Measurements from ENCODE around the gene FAM53A.

FAM53A gene

DNA sequence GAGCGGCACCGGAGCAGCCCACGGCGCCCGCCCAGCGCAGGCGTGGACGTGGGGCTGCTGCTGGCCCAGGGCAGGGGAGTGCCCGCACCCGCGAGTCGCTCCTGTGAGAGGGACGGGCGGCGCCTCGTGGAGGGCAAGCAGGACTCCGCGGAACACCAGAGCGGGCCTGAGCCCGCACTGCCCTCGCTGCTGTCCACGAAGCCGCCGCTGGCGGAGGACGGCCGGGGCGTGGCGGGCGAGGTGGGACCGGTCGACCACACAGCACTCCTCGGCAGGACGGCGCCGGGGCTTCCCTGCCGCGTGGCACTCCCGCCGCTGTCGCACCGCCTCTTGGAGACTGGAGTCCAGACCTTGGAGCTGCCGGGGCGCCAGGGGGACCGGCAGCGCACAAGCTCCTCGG, 29.0 kb downstream of the FAM53A start:
- no peak for DNase-seq (ENCODE audit: low read depth)
- no peak overlapping the region for H3K4me3 ChIP-seq (ENCODE audit: low read depth, low read length)
- TF ChIP-seq, protein P1, sequence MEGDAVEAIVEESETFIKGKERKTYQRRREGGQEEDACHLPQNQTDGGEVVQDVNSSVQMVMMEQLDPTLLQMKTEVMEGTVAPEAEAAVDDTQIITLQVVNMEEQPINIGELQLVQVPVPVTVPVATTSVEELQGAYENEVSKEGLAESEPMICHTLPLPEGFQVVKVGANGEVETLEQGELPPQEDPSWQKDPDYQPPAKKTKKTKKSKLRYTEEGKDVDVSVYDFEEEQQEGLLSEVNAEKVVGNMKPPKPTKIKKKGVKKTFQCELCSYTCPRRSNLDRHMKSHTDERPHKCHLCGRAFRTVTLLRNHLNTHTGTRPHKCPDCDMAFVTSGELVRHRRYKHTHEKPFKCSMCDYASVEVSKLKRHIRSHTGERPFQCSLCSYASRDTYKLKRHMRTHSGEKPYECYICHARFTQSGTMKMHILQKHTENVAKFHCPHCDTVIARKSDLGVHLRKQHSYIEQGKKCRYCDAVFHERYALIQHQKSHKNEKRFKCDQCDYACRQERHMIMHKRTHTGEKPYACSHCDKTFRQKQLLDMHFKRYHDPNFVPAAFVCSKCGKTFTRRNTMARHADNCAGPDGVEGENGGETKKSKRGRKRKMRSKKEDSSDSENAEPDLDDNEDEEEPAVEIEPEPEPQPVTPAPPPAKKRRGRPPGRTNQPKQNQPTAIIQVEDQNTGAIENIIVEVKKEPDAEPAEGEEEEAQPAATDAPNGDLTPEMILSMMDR (IDR thresholded peaks at IDR 0.05; ENCODE audit: insufficient read depth, low read depth, low read length, missing control alignments), result no peak

DNA sequence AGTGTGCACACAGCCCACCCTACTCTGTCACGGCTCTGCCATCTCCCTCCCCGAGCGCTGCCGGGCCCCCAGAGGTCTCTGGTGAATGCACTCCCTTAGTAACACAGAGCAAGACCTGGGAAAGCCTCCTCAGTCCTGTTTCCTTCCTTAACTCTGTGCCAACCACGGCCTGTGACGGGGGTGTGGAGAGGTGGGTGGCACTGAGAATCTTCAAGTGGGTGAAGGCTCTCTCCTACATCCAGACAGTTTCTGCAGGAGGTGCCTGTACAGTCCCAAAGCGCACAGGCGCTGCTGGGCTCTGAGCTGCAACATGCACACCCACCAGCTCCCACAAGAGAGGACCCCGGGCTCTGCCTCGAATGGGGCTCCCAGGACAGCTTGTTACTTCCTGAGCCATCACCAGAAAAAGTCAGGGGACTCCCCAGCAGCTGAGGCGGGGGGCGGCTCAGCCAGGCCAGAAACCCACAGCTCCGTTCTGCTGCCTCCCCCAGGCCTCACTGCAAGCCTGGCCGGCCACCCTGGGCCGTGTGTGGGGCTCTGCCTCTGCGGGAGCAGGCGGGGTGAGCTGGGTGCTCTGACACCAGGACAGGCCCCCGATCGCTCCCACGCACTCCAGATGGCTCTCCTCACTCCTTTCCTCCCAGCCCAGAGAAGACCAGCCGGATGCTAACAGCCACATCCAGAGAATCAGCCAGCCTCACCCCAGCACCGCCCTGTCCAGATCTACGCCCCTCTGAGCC, 29.7 kb downstream of the FAM53A start:
- TF ChIP-seq, protein P1 (IDR thresholded peaks at IDR 0.05; ENCODE audit: insufficient read depth, low read depth, low read length, missing control alignments), result no peak
- DNase-seq (ENCODE audit: low read depth), result no peak
- H3K4me3 ChIP-seq (ENCODE audit: low read depth, low read length), result no peak overlapping the region

DNA sequence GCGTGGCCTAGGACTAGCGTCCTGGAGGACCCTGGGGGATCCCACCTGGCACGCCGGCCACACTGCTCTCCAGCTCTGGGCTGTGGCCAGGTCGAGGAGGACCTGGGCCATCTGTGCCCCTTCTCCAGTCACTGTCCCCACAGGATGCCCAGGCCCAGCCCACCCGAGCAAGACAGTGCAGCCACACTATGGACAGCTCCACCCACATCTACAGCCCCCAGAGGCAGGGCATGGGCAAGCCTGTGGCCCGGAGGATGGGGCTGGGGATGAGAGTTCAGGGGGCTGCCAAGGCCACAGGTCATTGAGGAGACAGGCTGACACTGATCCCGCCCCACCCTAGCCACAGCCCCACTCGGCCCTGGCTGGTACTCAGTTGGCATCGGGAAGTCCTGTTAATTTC, 30.3 kb downstream of the FAM53A start:
- no peak for DNase-seq (ENCODE audit: low read depth)
- TF ChIP-seq, protein P1 (IDR thresholded peaks at IDR 0.05; ENCODE audit: insufficient read depth, low read depth, low read length, missing control alignments), result no peak
- H3K4me3 ChIP-seq (ENCODE audit: low read depth, low read length), result no peak overlapping the region

DNA sequence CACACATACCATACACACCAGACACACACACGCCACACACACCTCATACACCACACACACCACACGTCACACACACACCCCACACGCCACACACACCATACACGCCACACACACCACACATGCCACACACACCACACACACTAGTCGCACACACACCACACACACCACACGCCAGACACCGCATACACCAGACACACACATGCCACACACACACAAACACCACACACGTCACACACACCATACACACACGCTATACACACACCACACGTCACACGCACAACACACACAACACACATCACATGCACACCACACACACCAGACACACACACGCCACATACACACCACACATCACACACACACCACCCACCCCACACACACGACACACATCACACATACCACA, 32.0 kb downstream of the FAM53A start:
- TF ChIP-seq, protein P1 (IDR thresholded peaks at IDR 0.05; ENCODE audit: insufficient read depth, low read depth, low read length, missing control alignments), result no peak
- DNase-seq (ENCODE audit: low read depth), result no peak
- no peak overlapping the region for H3K4me3 ChIP-seq (ENCODE audit: low read depth, low read length)

DNA sequence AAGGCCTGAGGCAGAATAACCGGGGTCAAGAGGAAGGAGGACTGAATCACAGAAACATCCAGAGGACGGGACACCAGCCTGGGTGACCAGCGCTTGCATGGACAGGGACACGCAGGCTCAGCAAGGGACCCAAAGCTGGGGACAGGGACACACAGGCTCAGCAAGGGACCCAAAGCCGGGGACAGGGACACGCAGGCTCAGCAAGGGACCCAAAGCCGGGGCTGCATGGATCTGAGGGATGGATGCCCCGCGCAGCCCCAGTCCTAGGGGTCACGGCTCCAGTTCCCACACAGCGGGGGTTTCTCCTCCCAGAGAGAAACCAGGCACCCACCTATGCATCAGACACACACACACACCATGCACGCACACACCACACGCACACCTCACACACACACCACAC, 32.5 kb downstream of the FAM53A start:
- no peak for DNase-seq (ENCODE audit: low read depth)
- TF ChIP-seq, protein P1 (IDR thresholded peaks at IDR 0.05; ENCODE audit: insufficient read depth, low read depth, low read length, missing control alignments), result no peak
- H3K4me3 ChIP-seq (ENCODE audit: low read depth, low read length), result no peak overlapping the region

DNA sequence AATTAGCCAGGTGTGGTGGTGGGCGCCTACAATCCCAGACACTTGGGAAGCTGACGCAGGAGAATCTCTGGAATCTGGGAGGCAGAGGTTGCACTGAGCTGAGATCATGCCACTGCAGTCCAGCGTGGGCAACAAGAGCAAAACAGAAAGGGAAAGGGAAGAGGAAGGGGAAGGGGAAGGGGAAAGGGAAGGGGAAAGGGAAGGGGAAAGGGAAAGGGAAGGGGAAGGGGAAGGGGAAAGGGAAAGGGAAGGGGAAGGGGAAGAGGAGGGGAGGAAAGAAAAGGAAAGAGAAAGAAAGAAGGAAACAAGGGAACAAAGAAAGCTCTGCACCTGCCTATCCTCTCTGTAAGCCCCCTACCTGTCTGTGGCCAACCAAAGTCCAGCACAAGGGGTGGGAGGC, 35.2 kb downstream of the FAM53A start:
- TF ChIP-seq, protein P1 (IDR thresholded peaks at IDR 0.05; ENCODE audit: insufficient read depth, low read depth, low read length, missing control alignments), result no peak
- no peak overlapping the region for H3K4me3 ChIP-seq (ENCODE audit: low read depth, low read length)
- no peak for DNase-seq (ENCODE audit: low read depth)

DNA sequence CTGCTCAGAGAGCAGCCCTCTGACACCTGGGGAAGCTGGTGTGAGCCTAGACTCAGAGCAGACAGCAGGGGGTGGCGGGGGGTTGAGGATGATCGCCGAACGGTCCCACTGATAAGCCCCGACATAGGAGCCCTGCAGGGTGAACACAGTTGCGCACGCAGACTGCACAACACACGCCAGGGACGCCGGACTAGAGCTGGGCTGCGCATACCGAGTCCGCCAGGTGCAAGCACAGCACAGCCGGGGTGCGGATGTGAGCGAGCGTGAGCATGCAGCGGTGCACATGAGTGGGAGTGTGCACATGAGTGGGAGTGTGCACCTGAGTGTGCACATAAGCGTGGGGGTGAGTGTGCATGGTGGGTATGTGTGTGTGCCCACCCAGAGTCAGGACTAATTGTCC, 36.7 kb downstream of the FAM53A start:
- no peak overlapping the region for H3K4me3 ChIP-seq (ENCODE audit: low read depth, low read length)

More for the DNA sequence above, 36.7 kb downstream of the FAM53A start:
- no peak for DNase-seq (ENCODE audit: low read depth)
- TF ChIP-seq, protein P1 (IDR thresholded peaks at IDR 0.05; ENCODE audit: insufficient read depth, low read depth, low read length, missing control alignments), result no peak
